Transverse colon (tissue), 4 donors: Measurements from ENCODE around the gene HMX2. TPM values are rescaled to one million over a fixed set of nuclear protein-coding genes. Genes with fewer than 3 reads are reported as not detected.

Source experiments
- DNase-seq: peaks from one replicate; pipeline ENCODE4 v3.0.0-alpha.2; 2019
- H3K27ac ChIP-seq, 4 donors: fragments of 200-600 bp; sonication (generic); 2 replicates each; pipeline ENCODE4 v1.5.1; 2016 to 2018; ENCODE audit warnings: inconsistent platforms in 4 of 4
- H3K27me3 ChIP-seq: fragments of 200-600 bp; sonication (generic); 2 replicates; pipeline ENCODE4 v1.5.1; 2017; ENCODE audit warnings: inconsistent platforms
- H3K36me3 ChIP-seq, 4 donors: fragments of 200-600 bp; sonication (generic); 2 replicates each; pipeline ENCODE4 v1.5.1; 2017 to 2019; ENCODE audit warnings: inconsistent platforms in 4 of 4
- H3K4me1 ChIP-seq, 4 donors: fragments of 200-600 bp; sonication (generic); 2 replicates each; pipeline ENCODE4 v1.5.1; 2017 to 2020; ENCODE audit warnings: inconsistent platforms in 4 of 4
- H3K4me3 ChIP-seq, 4 donors: fragments of 200-600 bp; sonication (generic); 1 replicate in 1 of 4; 2 replicates in 3 of 4; pipeline versions ENCODE4 v1.5.1 to v1.6.1; 2017 to 2019; ENCODE audit warnings: inconsistent platforms in 4 of 4
- H3K9me3 ChIP-seq, 2 donors: fragments of 200-600 bp; sonication (generic); 2 replicates each; pipeline ENCODE4 v1.5.1; 2017 to 2019; ENCODE audit warnings: inconsistent platforms in 2 of 2
- EP300 ChIP-seq: sonication (generic); formaldehyde crosslinking; IDR thresholded peaks from one replicate; pipeline ENCODE4 v1.6.1; 2017; ENCODE audit warnings: antibody characterized with exemption, low read depth
- POLR2A ChIP-seq: fragments of 450-650 bp; IDR thresholded peaks from one replicate; pipeline ENCODE4 v1.6.1; 2016; ENCODE audit warnings: antibody characterized with exemption, mild to moderate bottlenecking, moderate library complexity
- POLR2AphosphoS5 ChIP-seq, 3 donors: sonication (generic); formaldehyde crosslinking; IDR thresholded peaks; one replicate each; pipeline ENCODE4 v1.6.1; 2016; ENCODE audit warnings: antibody characterized with exemption in 3 of 3
- whole genome bisulfite sequencing, 2 donors: methylation state at CpG; one replicate each; pipeline ENCODE4 v1.1.5; 2018; ENCODE audit warnings: low coverage in 1 of 2; 5-methylcytosine and 5-hydroxymethylcytosine counted together
- in situ Hi-C, 4 donors: fragments of 200-750 bp; cut with MboI; loops; one replicate each; pipeline versions ENCODE4 v1.15.0 to v1.15.1; 2017; ENCODE audit warnings: low sequenced_read_pairs in 3 of 4, low pct_ligation_motif_present in 1 of 4, low pct_unique_long_range_greater_than_20kb in 1 of 4
- intact Hi-C: fragments of 100-400 bp; cut with DNase I; formaldehyde crosslinking; loops from one replicate; pipeline ENCODE4 v1.15.1; 2023; ENCODE audit warnings: low total_unique reads
- total RNA-seq, 4 donors: library from RNA; depleted of rRNA; stranded (reverse); fragments of >200 nt; gene quantifications; one replicate each; pipeline ENCODE4 v1.1.0, GENCODE V29; 2016
- TF ChIP-seq, protein P1 (sequence below), 5 experiments: fragments of 200-600 bp in 3 of 5; fragments of 450-650 bp in 2 of 5; sonication (generic) in 3 of 5; IDR thresholded peaks; 1 replicate in 2 of 5; 2 replicates in 3 of 5; pipeline ENCODE4 v1.5.1; 2016 to 2017; ENCODE audit warnings: antibody characterized with exemption in 5 of 5, inconsistent platforms in 3 of 5, mild to moderate bottlenecking in 2 of 5, moderate library complexity in 1 of 5

The HMX2 gene
- total RNA-seq, 4 donors from 2014 or later = 0.41 to 0.64 TPM; not detected in 2

DNA sequence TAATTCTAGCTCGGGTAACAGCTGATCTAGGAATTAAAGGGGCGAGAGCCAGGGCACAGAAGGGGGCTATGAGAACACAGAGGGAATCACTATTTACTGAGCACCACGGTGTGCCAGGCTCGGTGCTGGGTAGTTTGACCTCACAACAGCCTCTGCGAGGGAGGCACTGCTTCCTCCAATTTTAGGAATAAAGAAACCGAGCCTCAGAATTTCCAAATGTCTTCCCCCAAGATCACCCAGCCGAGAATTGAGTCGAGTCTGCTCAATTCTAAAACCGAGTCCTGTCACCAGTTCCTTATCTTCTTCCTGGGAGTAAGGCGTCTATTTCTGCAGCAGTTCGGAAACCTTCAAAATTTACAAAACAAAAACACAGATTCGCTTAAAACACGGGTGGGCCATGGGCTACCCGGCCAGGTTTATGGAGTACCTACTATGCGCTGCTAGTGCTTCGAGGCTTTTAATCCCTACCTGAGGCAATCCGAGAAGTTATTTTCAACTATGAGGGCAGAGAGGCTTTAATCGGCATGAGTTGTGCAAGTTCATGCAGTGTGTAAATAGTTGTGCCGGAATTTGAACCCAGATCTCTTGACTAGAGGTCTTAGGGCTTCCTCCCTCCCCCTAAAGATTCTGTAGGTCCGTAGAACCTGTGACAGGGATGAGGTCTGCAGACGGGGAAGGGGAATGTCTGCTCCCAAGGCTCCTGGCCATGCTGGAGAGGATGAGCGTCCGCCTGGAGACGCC, 872 bp upstream of the HMX2 start:
- TF ChIP-seq EP300 (no peak), POLR2AphosphoS5 (IDR thresholded peaks at IDR 0.05) (no peak), POLR2A (no peak)
- TF ChIP-seq, protein P1, sequence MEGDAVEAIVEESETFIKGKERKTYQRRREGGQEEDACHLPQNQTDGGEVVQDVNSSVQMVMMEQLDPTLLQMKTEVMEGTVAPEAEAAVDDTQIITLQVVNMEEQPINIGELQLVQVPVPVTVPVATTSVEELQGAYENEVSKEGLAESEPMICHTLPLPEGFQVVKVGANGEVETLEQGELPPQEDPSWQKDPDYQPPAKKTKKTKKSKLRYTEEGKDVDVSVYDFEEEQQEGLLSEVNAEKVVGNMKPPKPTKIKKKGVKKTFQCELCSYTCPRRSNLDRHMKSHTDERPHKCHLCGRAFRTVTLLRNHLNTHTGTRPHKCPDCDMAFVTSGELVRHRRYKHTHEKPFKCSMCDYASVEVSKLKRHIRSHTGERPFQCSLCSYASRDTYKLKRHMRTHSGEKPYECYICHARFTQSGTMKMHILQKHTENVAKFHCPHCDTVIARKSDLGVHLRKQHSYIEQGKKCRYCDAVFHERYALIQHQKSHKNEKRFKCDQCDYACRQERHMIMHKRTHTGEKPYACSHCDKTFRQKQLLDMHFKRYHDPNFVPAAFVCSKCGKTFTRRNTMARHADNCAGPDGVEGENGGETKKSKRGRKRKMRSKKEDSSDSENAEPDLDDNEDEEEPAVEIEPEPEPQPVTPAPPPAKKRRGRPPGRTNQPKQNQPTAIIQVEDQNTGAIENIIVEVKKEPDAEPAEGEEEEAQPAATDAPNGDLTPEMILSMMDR (IDR thresholded peaks at IDR 0.05) = no peak
- no peak overlapping the region for H3K4me3 ChIP-seq
- no peaks in the 10 kb centered on the region for H3K9me3 ChIP-seq
- H3K27ac ChIP-seq = no peak overlapping the region
- no peak for DNase-seq
- H3K4me1 ChIP-seq = peaks cover 10 to 61% (median 41%) of the 10 kb centered on the region in 4 donors
- peaks cover 100% of the 10 kb centered on the region for H3K27me3 ChIP-seq
- no peaks in the 10 kb centered on the region for H3K36me3 ChIP-seq
- in situ Hi-C loops (loop anchor here in 1 of 4 donors (25.0 kb wide), 1 partner anchor 415 kb away; no protein-coding TSS in a partner anchor), intact Hi-C loops (no loop called here)
- WGBS, 2 donors = 14 to 26% methylated on average over 7 to 20 of the region's 24 CpGs

DNA sequence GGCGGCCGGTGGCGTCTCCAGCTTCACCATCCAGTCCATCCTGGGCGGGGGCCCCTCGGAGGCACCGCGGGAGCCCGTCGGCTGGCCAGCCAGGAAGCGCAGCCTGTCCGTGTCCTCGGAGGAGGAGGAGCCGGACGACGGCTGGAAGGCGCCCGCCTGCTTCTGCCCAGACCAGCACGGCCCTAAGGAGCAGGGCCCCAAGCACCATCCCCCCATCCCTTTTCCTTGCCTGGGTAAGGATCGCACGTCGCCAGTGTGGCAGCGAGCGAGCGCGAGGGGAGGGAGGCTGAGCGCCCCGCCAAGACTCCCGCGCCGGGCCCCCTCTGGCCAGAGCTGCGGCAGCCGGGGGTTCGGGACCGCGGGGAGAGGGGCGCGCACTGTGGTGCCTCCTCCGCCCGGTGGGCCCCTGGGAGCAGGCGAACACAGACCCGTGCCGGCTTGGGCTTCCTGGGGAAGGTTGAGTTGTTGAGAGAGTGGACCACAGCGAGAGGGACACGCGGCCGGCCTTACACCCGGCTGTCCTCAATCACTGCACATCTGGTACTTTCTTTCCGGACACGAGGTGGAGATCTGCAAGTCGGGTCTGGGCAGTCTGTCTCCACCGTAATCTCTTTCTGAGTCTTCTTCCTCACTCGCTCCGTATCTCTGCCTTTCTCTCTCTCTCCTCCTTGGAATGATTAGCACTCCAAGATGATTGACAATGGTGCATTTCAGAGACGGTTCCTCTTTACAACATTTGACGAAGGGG, 652 bp downstream of the HMX2 start:
- H3K9me3 ChIP-seq = no peaks in the 10 kb centered on the region
- WGBS, 2 donors = 11% methylated on average over 26 of the region's 55 CpGs; no CpG with 5 or more reads in 1 of the 2 donors
- no peaks in the 10 kb centered on the region for H3K36me3 ChIP-seq
- peaks cover 99% of the 10 kb centered on the region for H3K27me3 ChIP-seq
- intact Hi-C loops (no loop called here), in situ Hi-C loops (loop anchor here in 1 of 4 donors (25.0 kb wide), 1 partner anchor 414 kb away; no protein-coding TSS in a partner anchor)
- TF ChIP-seq EP300 (no peak), POLR2AphosphoS5 (IDR thresholded peaks at IDR 0.05) (no peak), POLR2A (no peak)
- TF ChIP-seq, protein P1 (IDR thresholded peaks at IDR 0.05) = no peak
- peak overlapping the region in 1 of 4 donors; percentile 26 for H3K4me3 ChIP-seq
- no peak for DNase-seq
- peaks cover 10 to 55% (median 41%) of the 10 kb centered on the region in 4 donors for H3K4me1 ChIP-seq
- H3K27ac ChIP-seq = no peak overlapping the region

DNA sequence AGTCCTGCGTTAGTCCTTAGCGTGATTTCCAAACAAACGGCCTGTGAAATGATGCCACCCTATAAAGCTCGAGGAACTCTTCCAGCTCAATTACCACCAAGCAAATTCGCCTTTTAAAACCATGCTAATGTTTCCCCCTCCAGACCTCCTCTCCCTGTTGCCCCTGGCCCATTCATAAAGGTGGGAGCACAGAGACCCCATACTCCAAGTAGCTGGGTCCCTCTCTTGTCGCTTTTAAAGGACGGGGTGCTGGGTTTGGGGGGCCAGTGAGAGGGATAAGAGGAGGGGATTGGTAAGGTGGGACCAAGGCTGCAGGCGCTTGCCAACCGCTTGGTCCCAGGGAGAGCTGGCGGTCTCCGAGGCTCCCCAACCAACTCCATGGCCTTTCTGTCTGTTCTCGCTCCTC, 1.2 kb downstream of the HMX2 start:
- no peaks in the 10 kb centered on the region for H3K36me3 ChIP-seq
- no peak for DNase-seq
- intact Hi-C loops = no loop called here
- in situ Hi-C loops = loop anchor here in 1 of 4 donors (25.0 kb wide), 1 partner anchor 413 kb away; no protein-coding TSS in a partner anchor
- peak overlapping the region in 2 of 4 donors; percentile 31 to 47 for H3K4me3 ChIP-seq
- no peak for TF ChIP-seq POLR2A
- TF ChIP-seq, protein P1 (IDR thresholded peaks at IDR 0.05) = no peak
- TF ChIP-seq EP300 = no peak
- TF ChIP-seq POLR2AphosphoS5 (IDR thresholded peaks at IDR 0.05) = no peak
- WGBS, 2 donors = 0 to 11% methylated on average over 2 to 12 of the region's 12 CpGs
- peaks cover 10 to 54% (median 41%) of the 10 kb centered on the region in 4 donors for H3K4me1 ChIP-seq
- H3K27me3 ChIP-seq = peaks cover 94% of the 10 kb centered on the region
- no peak overlapping the region for H3K27ac ChIP-seq
- no peaks in the 10 kb centered on the region for H3K9me3 ChIP-seq

DNA sequence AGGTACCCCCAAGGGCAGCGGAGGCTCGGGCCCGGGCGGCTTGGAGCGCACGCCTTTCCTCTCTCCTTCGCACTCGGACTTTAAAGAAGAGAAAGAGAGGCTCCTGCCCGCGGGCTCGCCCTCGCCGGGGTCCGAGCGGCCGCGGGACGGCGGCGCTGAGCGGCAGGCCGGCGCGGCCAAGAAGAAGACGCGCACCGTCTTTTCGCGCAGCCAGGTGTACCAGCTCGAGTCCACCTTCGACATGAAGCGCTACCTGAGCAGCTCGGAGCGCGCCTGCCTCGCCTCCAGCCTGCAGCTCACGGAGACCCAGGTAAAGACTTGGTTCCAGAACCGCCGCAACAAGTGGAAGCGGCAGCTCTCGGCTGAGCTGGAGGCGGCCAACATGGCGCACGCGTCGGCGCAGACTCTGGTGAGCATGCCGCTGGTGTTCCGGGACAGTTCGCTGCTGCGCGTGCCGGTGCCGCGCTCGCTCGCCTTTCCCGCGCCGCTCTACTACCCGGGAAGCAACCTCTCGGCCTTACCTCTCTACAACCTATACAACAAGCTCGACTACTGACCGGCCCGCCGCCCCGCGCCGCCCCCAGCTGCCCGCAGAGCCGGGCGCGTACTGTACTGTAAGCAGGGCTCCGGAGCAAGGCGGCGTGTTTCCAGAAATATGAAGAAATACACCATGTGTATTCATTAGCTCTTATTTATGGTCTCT, 1.8 kb downstream of the HMX2 start:
- in situ Hi-C loops (loop anchor here in 1 of 4 donors (25.0 kb wide), 1 partner anchor 413 kb away; no protein-coding TSS in a partner anchor), intact Hi-C loops (no loop called here)
- no peak overlapping the region for H3K27ac ChIP-seq
- H3K4me1 ChIP-seq = peaks cover 10 to 53% (median 41%) of the 10 kb centered on the region in 4 donors
- H3K4me3 ChIP-seq = peak overlapping the region in 2 of 4 donors; percentile 31 to 47
- H3K27me3 ChIP-seq = peaks cover 88% of the 10 kb centered on the region
- TF ChIP-seq POLR2A = no peak
- TF ChIP-seq, protein P1 (IDR thresholded peaks at IDR 0.05) = no peak
- no peak for DNase-seq
- 0 to 12% methylated on average over 3 to 76 of the region's 76 CpGs for WGBS, 2 donors
- H3K36me3 ChIP-seq = no peaks in the 10 kb centered on the region
- no peaks in the 10 kb centered on the region for H3K9me3 ChIP-seq
